ENCODE measurements around the gene SH3D19. TPM values are rescaled to one million over a fixed set of nuclear protein-coding genes. Genes with fewer than 3 reads are reported as not detected.

The SH3D19 gene
- total RNA-seq, 4 donors from 2014 or later, result 159 to 290 (median 244) TPM

- H3K27ac ChIP-seq, result no peak overlapping the region
- no peaks in the 10 kb centered on the region for H3K27me3 ChIP-seq
- H3K36me3 ChIP-seq, result peaks cover 0 to 3% (median 0%) of the 10 kb centered on the region in 3 donors
- no peak overlapping the region for H3K4me3 ChIP-seq
- no peaks in the 10 kb centered on the region for H3K9me3 ChIP-seq
- TF ChIP-seq EP300 (IDR thresholded peaks at IDR 0.05) (no peak), POLR2A (IDR thresholded peaks at IDR 0.05) (no peak), CTCF (IDR thresholded peaks at IDR 0.05) (no peak)
- peaks cover 0 to 54% (median 8%) of the 10 kb centered on the region in 4 donors for H3K4me1 ChIP-seq
- 29 to 30% methylated on average over 2 of the region's 2 CpGs for WGBS, 2 donors
- no peak for DNase-seq (ENCODE audit: low spot score in 2 of 2)
Observed at GRCh38 chr4:151217326-151217725, 108.1 kb downstream of the SH3D19 start.

- TF ChIP-seq CTCF (IDR thresholded peaks at IDR 0.05), result no peak
- Histone ChIP-seq H3K27ac (peak overlapping the region in 1 of 4 donors; percentile 2), H3K36me3 (peaks cover 0 to 3% (median 0%) of the 10 kb centered on the region in 3 donors), H3K4me3 (no peak overlapping the region), H3K4me1 (peaks cover 0 to 41% (median 5%) of the 10 kb centered on the region in 4 donors), H3K9me3 (no peaks in the 10 kb centered on the region), H3K27me3 (no peaks in the 10 kb centered on the region)
- 85 to 93% methylated on average over 1 of the region's 1 CpG for WGBS, 2 donors
- no peak for DNase-seq (ENCODE audit: low spot score in 2 of 2)
Observed at GRCh38 chr4:151215295-151215694, 110.1 kb downstream of the SH3D19 start.

GRCh38 chr4:151207868-151208267 lies 117.5 kb downstream of the SH3D19 start:
- H3K9me3 ChIP-seq, result no peaks in the 10 kb centered on the region
- peak overlapping the region in 2 of 4 donors; percentile 92 to 94 for H3K27ac ChIP-seq
- H3K36me3 ChIP-seq, result no peaks in the 10 kb centered on the region
- WGBS, 2 donors, result 79 to 84% methylated on average over 1 of the region's 1 CpG
- DNase-seq (ENCODE audit: low spot score in 2 of 2), result no peak
- H3K4me1 ChIP-seq, result peaks cover 0 to 61% (median 33%) of the 10 kb centered on the region in 4 donors
- TF ChIP-seq POLR2A (IDR thresholded peaks at IDR 0.05) (no peak), EP300 (IDR thresholded peaks at IDR 0.05) (no peak), CTCF (IDR thresholded peaks at IDR 0.05) (no peak)
- H3K4me3 ChIP-seq, result no peak overlapping the region
- no peaks in the 10 kb centered on the region for H3K27me3 ChIP-seq

- 32 to 46% methylated on average over 1 of the region's 1 CpG for WGBS, 2 donors
- Histone ChIP-seq H3K27ac (peak overlapping the region in 3 of 4 donors; percentile 11 to 94 (median 92)), H3K4me3 (no peak overlapping the region), H3K4me1 (peaks cover 0 to 68% (median 37%) of the 10 kb centered on the region in 4 donors), H3K36me3 (no peaks in the 10 kb centered on the region), H3K27me3 (no peaks in the 10 kb centered on the region), H3K9me3 (no peaks in the 10 kb centered on the region)
- TF ChIP-seq EP300 (IDR thresholded peaks at IDR 0.05) (no peak), POLR2A (IDR thresholded peaks at IDR 0.05) (no peak), CTCF (IDR thresholded peaks at IDR 0.05) (no peak)
- no peak for DNase-seq (ENCODE audit: low spot score in 2 of 2)
Observed at GRCh38 chr4:151207186-151207585, 118.2 kb downstream of the SH3D19 start.

GRCh38 chr4:151206241-151207005 lies 119.0 kb downstream of the SH3D19 start:
- no peak for DNase-seq (ENCODE audit: low spot score in 2 of 2)
- H3K4me3 ChIP-seq, result no peak overlapping the region
- no peaks in the 10 kb centered on the region for H3K9me3 ChIP-seq
- 13 to 24% methylated on average over 3 of the region's 3 CpGs for whole genome bisulfite sequencing, 2 donors
- peak overlapping the region; percentile 37 to 94 (median 72) for H3K27ac ChIP-seq
- H3K4me1 ChIP-seq, result peaks cover 0 to 71% (median 39%) of the 10 kb centered on the region in 4 donors
- H3K36me3 ChIP-seq, result no peaks in the 10 kb centered on the region
- TF ChIP-seq CTCF (IDR thresholded peaks at IDR 0.05), result no peak
- no peak for TF ChIP-seq EP300 (IDR thresholded peaks at IDR 0.05)
- TF ChIP-seq POLR2A (IDR thresholded peaks at IDR 0.05), result no peak
- H3K27me3 ChIP-seq, result no peaks in the 10 kb centered on the region

Measured in tibial nerve (tissue), 4 donors.